Smooth muscle cell (in vitro differentiated cells): ENCODE data around the gene JAG1. TPM values are rescaled to one million over a fixed set of nuclear protein-coding genes. Genes with fewer than 3 reads are reported as not detected.
A peak's percentile ranks its signal among the peaks of the same experiment; 100 is the strongest.

Experiments used
- DNase-seq: peaks from one replicate; lab custom pipeline; 2025; ENCODE audit not compliant: unreplicated experiment; lab: John Stamatoyannopoulos, UW
- H2AFZ ChIP-seq: fragments of 200-600 bp; sonication (generic); 2 replicates; pipeline ENCODE4 v1.6.0; 2016; ENCODE audit warnings: antibody characterized with exemption, low read depth, mild to moderate bottlenecking
- H3F3A ChIP-seq: fragments of 200-600 bp; sonication (generic); 2 replicates; pipeline ENCODE4 v1.6.0; 2017; ENCODE audit warnings: antibody characterized with exemption, low read depth
- H3K27ac ChIP-seq: fragments of 200-600 bp; sonication (generic); 2 replicates; pipeline ENCODE4 v1.5.1; 2016; ENCODE audit warnings: low read depth, mild to moderate bottlenecking
- H3K27me3 ChIP-seq: fragments of 200-600 bp; sonication (generic); 2 replicates; pipeline ENCODE4 v1.6.1; 2016; ENCODE audit warnings: low read depth, mild to moderate bottlenecking
- H3K36me3 ChIP-seq: fragments of 200-600 bp; sonication (generic); 2 replicates; pipeline ENCODE4 v1.5.1; 2016; ENCODE audit warnings: low read depth
- H3K4me1 ChIP-seq: fragments of 200-600 bp; sonication (generic); 2 replicates; pipeline ENCODE4 v1.5.1; 2016; ENCODE audit warnings: low read depth
- H3K4me2 ChIP-seq: fragments of 200-600 bp; sonication (generic); 2 replicates; pipeline ENCODE4 v1.6.0; 2016; ENCODE audit warnings: mild to moderate bottlenecking
- H3K4me3 ChIP-seq: fragments of 200-600 bp; sonication (generic); 2 replicates; pipeline ENCODE4 v1.5.1; 2016; ENCODE audit warnings: mild to moderate bottlenecking
- H3K79me2 ChIP-seq: fragments of 200-600 bp; sonication (generic); 2 replicates; pipeline ENCODE4 v1.6.0; 2016; ENCODE audit warnings: low read depth, mild to moderate bottlenecking
- H3K9ac ChIP-seq: fragments of 200-600 bp; sonication (generic); 2 replicates; pipeline ENCODE4 v1.6.0; 2016; ENCODE audit warnings: low read depth
- H3K9me3 ChIP-seq: fragments of 200-600 bp; sonication (generic); replicated peaks from 2 replicates; pipeline ENCODE4 v1.5.1; 2016; ENCODE audit warnings: low read depth
- H4K20me1 ChIP-seq: fragments of 200-600 bp; sonication (generic); 2 replicates; pipeline ENCODE4 v1.6.0; 2016; ENCODE audit warnings: low read depth
- WGBS: methylation state at CpG from one replicate; pipeline ENCODE4 v1.1.7; 2016; ENCODE audit warnings: low lambda C conversion rate; 5-methylcytosine and 5-hydroxymethylcytosine counted together
- polyA plus RNA-seq: library from polyadenylated mRNA; unstranded; fragments of >200 nt; fragmentation: Nextera tagmentation; extraction: Ambion mirVana; gene quantifications from 2 replicates; pipeline ENCODE4 v1.2.1, GENCODE V29; 2016
- total RNA-seq: library from RNA; depleted of rRNA; stranded (reverse); fragments of >200 nt; gene quantifications from 2 replicates; pipeline ENCODE4 v1.2.3, GENCODE V29; 2014
- TF ChIP-seq, protein P1 (sequence below): fragments of 200-600 bp; sonication (generic); IDR thresholded peaks from 2 replicates; pipeline ENCODE4 v1.5.1; 2017; ENCODE audit warnings: borderline replicate concordance, mild to moderate bottlenecking, antibody characterized with exemption; ENCODE audit not compliant: insufficient read depth, poor library complexity, severe bottlenecking

JAG1 gene
- total and polyA plus RNA-seq, 2 experiments from 2014 or later, result 45.0 to 126 TPM

GRCh38 chr20:10632721-10633509 is 40.9 kb downstream of the JAG1 start:
- Histone ChIP-seq H3K4me1 (peaks cover 81% of the 10 kb centered on the region), H3K4me2 (peak overlapping the region; percentile 43), H3K9ac (no peak overlapping the region), H2AFZ (no peak overlapping the region), H3K36me3 (no peaks in the 10 kb centered on the region), H3K27me3 (no peaks in the 10 kb centered on the region), H3F3A (peaks cover 18% of the 10 kb centered on the region), H3K9me3 (no peaks in the 10 kb centered on the region), H4K20me1 (peaks cover 9% of the 10 kb centered on the region), H3K27ac (peak overlapping the region; percentile 30), H3K79me2 (peaks cover 3% of the 10 kb centered on the region), H3K4me3 (no peak overlapping the region)
- DNase-seq, result no peak
- WGBS, result 50% methylated on average over 13 of the region's 13 CpGs
- TF ChIP-seq, protein P1, sequence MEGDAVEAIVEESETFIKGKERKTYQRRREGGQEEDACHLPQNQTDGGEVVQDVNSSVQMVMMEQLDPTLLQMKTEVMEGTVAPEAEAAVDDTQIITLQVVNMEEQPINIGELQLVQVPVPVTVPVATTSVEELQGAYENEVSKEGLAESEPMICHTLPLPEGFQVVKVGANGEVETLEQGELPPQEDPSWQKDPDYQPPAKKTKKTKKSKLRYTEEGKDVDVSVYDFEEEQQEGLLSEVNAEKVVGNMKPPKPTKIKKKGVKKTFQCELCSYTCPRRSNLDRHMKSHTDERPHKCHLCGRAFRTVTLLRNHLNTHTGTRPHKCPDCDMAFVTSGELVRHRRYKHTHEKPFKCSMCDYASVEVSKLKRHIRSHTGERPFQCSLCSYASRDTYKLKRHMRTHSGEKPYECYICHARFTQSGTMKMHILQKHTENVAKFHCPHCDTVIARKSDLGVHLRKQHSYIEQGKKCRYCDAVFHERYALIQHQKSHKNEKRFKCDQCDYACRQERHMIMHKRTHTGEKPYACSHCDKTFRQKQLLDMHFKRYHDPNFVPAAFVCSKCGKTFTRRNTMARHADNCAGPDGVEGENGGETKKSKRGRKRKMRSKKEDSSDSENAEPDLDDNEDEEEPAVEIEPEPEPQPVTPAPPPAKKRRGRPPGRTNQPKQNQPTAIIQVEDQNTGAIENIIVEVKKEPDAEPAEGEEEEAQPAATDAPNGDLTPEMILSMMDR, result no peak

- Histone ChIP-seq H3F3A (peaks cover 5% of the 10 kb centered on the region), H3K9ac (no peak overlapping the region), H3K79me2 (no peaks in the 10 kb centered on the region), H2AFZ (no peak overlapping the region), H4K20me1 (no peaks in the 10 kb centered on the region), H3K36me3 (no peaks in the 10 kb centered on the region), H3K4me1 (peaks cover 69% of the 10 kb centered on the region), H3K27ac (no peak overlapping the region), H3K4me3 (no peak overlapping the region), H3K9me3 (no peaks in the 10 kb centered on the region), H3K4me2 (no peak overlapping the region), H3K27me3 (no peaks in the 10 kb centered on the region)
- 95% methylated on average over 4 of the region's 4 CpGs for WGBS
- DNase-seq, result no peak
- TF ChIP-seq, protein P1, result no peak
Observed at GRCh38 chr20:10631126-10631525, 42.7 kb downstream of the JAG1 start.

GRCh38 chr20:10629946-10630650 is 43.7 kb downstream of the JAG1 start:
- Histone ChIP-seq H3K9ac (no peak overlapping the region), H2AFZ (no peak overlapping the region), H3F3A (peaks cover 7% of the 10 kb centered on the region), H4K20me1 (no peaks in the 10 kb centered on the region), H3K79me2 (no peaks in the 10 kb centered on the region), H3K4me2 (no peak overlapping the region), H3K4me1 (peaks cover 62% of the 10 kb centered on the region), H3K27ac (no peak overlapping the region), H3K4me3 (no peak overlapping the region), H3K36me3 (no peaks in the 10 kb centered on the region), H3K27me3 (no peaks in the 10 kb centered on the region), H3K9me3 (no peaks in the 10 kb centered on the region)
- TF ChIP-seq, protein P1, result no peak
- no peak for DNase-seq
- 65% methylated on average over 9 of the region's 9 CpGs for whole genome bisulfite sequencing
